GM12878 (cell line): ENCODE data around the gene C21orf58. TPM values are rescaled to one million over a fixed set of nuclear protein-coding genes. Genes with fewer than 3 reads are reported as not detected.

Experiments
- ATF3 ChIP-seq: IDR thresholded peaks from 2 replicates; pipeline ENCODE4 v1.6.1; 2011; ENCODE audit warnings: low read depth, mild to moderate bottlenecking, low read length, moderate library complexity, borderline replicate concordance; ENCODE audit errors: extremely low read depth
- BACH1 ChIP-seq: fragments of 450-650 bp; IDR thresholded peaks from 2 replicates; pipeline ENCODE4 v1.6.1; 2017; ENCODE audit warnings: mild to moderate bottlenecking, borderline replicate concordance
- BMI1 ChIP-seq: fragments of 450-650 bp; IDR thresholded peaks from 2 replicates; pipeline ENCODE4 v1.6.1; 2016; ENCODE audit warnings: mild to moderate bottlenecking, moderate library complexity, borderline replicate concordance
- CHD4 ChIP-seq: fragments of 200-600 bp; sonication (generic); IDR thresholded peaks from 2 replicates; pipeline ENCODE4 v1.6.1; 2016; ENCODE audit warnings: mild to moderate bottlenecking
- E2F4 ChIP-seq: IDR thresholded peaks from 2 replicates; pipeline ENCODE4 v1.6.1; 2012; ENCODE audit warnings: low read depth, low read length, improper control_type of control experiment
- EZH2 ChIP-seq: IDR thresholded peaks from 2 replicates; pipeline ENCODE4 v1.6.1; 2012; ENCODE audit warnings: low read depth, mild to moderate bottlenecking, control low read depth, inconsistent platforms, low read length, borderline replicate concordance; ENCODE audit not compliant: control insufficient read depth
- FOS ChIP-seq: IDR thresholded peaks from 3 replicates; pipeline ENCODE4 v1.6.1; 2011; ENCODE audit warnings: borderline replicate concordance; ENCODE audit not compliant: insufficient read length; ENCODE audit errors: extremely low read depth
- FOXM1 ChIP-seq: IDR thresholded peaks from 2 replicates; pipeline ENCODE4 v1.6.1; 2012; ENCODE audit warnings: low read depth, mild to moderate bottlenecking, inconsistent platforms, low read length, moderate library complexity
- HCFC1 ChIP-seq: fragments of 150-350 bp; IDR thresholded peaks from 2 replicates; pipeline ENCODE4 v1.6.1; 2014; ENCODE audit warnings: low read length
- HDAC6 ChIP-seq: fragments of 200-600 bp; sonication (generic); IDR thresholded peaks from one replicate; pipeline ENCODE4 v1.8.0; 2017; ENCODE audit warnings: antibody characterized with exemption; ENCODE audit not compliant: unreplicated experiment
- IKZF1 ChIP-seq: fragments of 450-650 bp; conservative IDR thresholded peaks from 2 replicates; pipeline ENCODE4 v1.6.1; 2017; ENCODE audit warnings: antibody characterized with exemption, mild to moderate bottlenecking
- IKZF2 ChIP-seq, 2 experiments: fragments of 450-650 bp; IDR thresholded peaks; 2 replicates each; pipeline ENCODE4 v1.6.1; 2017; ENCODE audit warnings: mild to moderate bottlenecking in 2 of 2, moderate library complexity in 2 of 2
- MAX ChIP-seq: IDR thresholded peaks from 2 replicates; pipeline ENCODE4 v1.6.1; 2012; ENCODE audit warnings: low read depth, low read length, improper control_type of control experiment
- NFXL1 ChIP-seq: fragments of 450-650 bp; IDR thresholded peaks from 2 replicates; pipeline ENCODE4 v1.6.1; 2017; ENCODE audit warnings: antibody characterized with exemption, mild to moderate bottlenecking, borderline replicate concordance
- NFYB ChIP-seq: IDR thresholded peaks from 2 replicates; pipeline ENCODE4 v1.6.1; 2011; ENCODE audit warnings: low read depth, mild to moderate bottlenecking, low read length, improper control_type of control experiment, moderate library complexity; ENCODE audit not compliant: insufficient read depth
- NR2F1 ChIP-seq: fragments of 450-650 bp; conservative IDR thresholded peaks from 2 replicates; pipeline ENCODE4 v1.6.1; 2017; ENCODE audit warnings: mild to moderate bottlenecking
- RAD21 ChIP-seq: IDR thresholded peaks from 2 replicates; pipeline ENCODE4 v1.6.1; 2011; ENCODE audit warnings: mild to moderate bottlenecking, low read depth, low read length, moderate library complexity; ENCODE audit not compliant: insufficient read depth
- RB1 ChIP-seq: fragments of 450-650 bp; formaldehyde crosslinking; IDR thresholded peaks from 2 replicates; pipeline ENCODE4 v1.6.1; 2017; ENCODE audit warnings: mild to moderate bottlenecking, borderline replicate concordance
- SP1 ChIP-seq: IDR thresholded peaks from one replicate; pipeline ENCODE4 v1.6.1; 2011; ENCODE audit warnings: low read depth, low read length
- SPI1 ChIP-seq: IDR thresholded peaks from 2 replicates; pipeline ENCODE4 v1.6.1; 2011; ENCODE audit warnings: low read depth, mild to moderate bottlenecking, low read length, moderate library complexity, borderline replicate concordance; ENCODE audit not compliant: insufficient read depth
- TCF12 ChIP-seq: IDR thresholded peaks from 2 replicates; pipeline ENCODE4 v1.6.1; 2011; ENCODE audit warnings: low read depth, mild to moderate bottlenecking, low read length
- USF1 ChIP-seq: IDR thresholded peaks from 2 replicates; pipeline ENCODE4 v1.6.1; 2011; ENCODE audit warnings: borderline replicate concordance, low read depth, mild to moderate bottlenecking, moderate library complexity, mixed read lengths, low read length; ENCODE audit not compliant: insufficient read depth; ENCODE audit errors: extremely low read length
- ZNF24 ChIP-seq: fragments of 450-650 bp; IDR thresholded peaks from 2 replicates; pipeline ENCODE4 v1.6.1; 2017; ENCODE audit warnings: antibody characterized with exemption, mild to moderate bottlenecking
- ZNF687 ChIP-seq: fragments of 450-650 bp; IDR thresholded peaks from 2 replicates; pipeline ENCODE4 v1.6.1; 2017; ENCODE audit warnings: mild to moderate bottlenecking, moderate library complexity
- ZSCAN29 ChIP-seq: fragments of 450-650 bp; IDR thresholded peaks from 2 replicates; pipeline ENCODE4 v1.6.1; 2017; ENCODE audit warnings: mild to moderate bottlenecking, moderate library complexity
- polyA plus RNA-seq, 11 experiments: library from polyadenylated mRNA; depleted of rRNA in 4 of 11; unstranded in 6 of 11; stranded (reverse) in 5 of 11; fragments of >200 nt; fragmentation: Nextera tagmentation in 4 of 11; fragmentation: Illumina TruSeq in 1 of 11; extraction: Ambion mirVana in 4 of 11; extraction: Trizol in 1 of 11; gene quantifications; 1 replicate in 1 of 11; 2 replicates in 10 of 11; pipeline versions ENCODE4 v1.2.1 to v1.2.3, GENCODE V29; 2011 to 2016; ENCODE audit warnings: inconsistent platforms in 2 of 11, missing spikeins in 2 of 11, low read depth in 1 of 11
- total RNA-seq, 4 experiments: library from RNA; depleted of rRNA in 3 of 4; stranded (reverse); fragments of >200 nt in 3 of 4; fragmentation: Illumina TruSeq in 1 of 4; extraction: Trizol in 1 of 4; gene quantifications; 2 replicates each; pipeline versions ENCODE4 v1.2.1 to v1.2.3, GENCODE V29; 2013 to 2021

Gene C21orf58
- total and polyA plus RNA-seq, 10 of the 15 experiments (the other 5 are each of a cell fraction or from before 2014, with no cell fraction given), result 1.1 to 22.3 (median 11.8) TPM

GRCh38 chr21:46254208-46254975, 69.3 kb downstream of the C21orf58 start (continued):
- TF ChIP-seq IKZF1 (peak; percentile 76), ATF3 (no peak), CHD4 (no peak), NFYB (no peak), BACH1 (0 out of 2 replicates have a peak, but pooled peaks have one; percentile 14), ZNF687 (peak; percentile 16), MAX (peak; percentile 42; the same call in 1 of the 2 replicates), RB1 (no peak), NR2F1 (peak; percentile 29; the same call in 1 of the 2 replicates), IKZF2 (IDR thresholded peaks at IDR 0.05) (peak; percentile 61 to 71), ZNF24 (no peak), SP1 (no peak), RAD21 (no peak), EZH2 (no peak), BMI1 (no peak), E2F4 (no peak), NFXL1 (no peak), USF1 (no peak), TCF12 (no peak), FOS (no peak), FOXM1 (no peak), ZSCAN29 (no peak), HCFC1 (no peak), HDAC6 (no peak), SPI1 (no peak; the same call in 1 of the 2 replicates)
